Activated CD4-positive, alpha-beta T cell treated with anti-CD3 and anti-CD28 coated beads, Interleukin-10, Interleukin-2, amounts not matched to agents 100 ng/mL and 50 ng/mL, durations not matched to agents 16 hours and 8 hours (primary cell): ENCODE data around the gene ZCCHC12.

Experiments used
- DNase-seq: peaks from one replicate; pipeline ENCODE4 v3.0.0-alpha.2; 2020

ZCCHC12 gene

DNA sequence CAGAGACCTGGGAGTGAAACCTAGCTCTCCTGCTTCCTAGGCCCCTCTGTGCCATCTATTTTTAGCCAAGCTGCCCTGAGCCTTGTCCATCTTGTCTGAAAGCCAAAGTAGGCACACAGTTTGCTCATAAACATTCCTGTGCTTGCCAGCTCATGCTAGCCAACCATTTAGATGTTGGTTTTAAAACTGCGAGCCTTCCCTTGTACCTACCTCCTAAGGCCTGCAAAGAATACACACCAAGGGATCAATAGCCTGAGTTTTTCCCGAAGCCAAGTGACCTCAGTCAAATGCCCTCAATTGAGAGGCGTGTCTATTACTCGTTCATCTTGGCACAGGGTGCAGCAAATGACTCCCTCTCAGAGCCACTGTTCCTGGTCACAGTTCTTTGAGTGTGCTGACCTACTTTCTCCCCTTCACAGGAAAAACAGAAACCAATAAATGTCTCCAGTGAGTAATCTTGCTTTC is 48.5 kb downstream of the ZCCHC12 start:
- DNase-seq: no peak
